Activated CD4-positive, alpha-beta T cell treated with anti-CD3 and anti-CD28 coated beads for 4 hours (primary cell): ENCODE data around the gene NOB1.
"Not testable (repeated sequence)": the region's sequence is repeated elsewhere in the genome, so short reads cannot be mapped to it uniquely, and the experiment has no call there.

Source experiments
- DNase-seq, 2 donors: peaks; one replicate each; pipeline ENCODE4 v3.0.0-alpha.2; 2020

NOB1 gene

GRCh38 chr16:69757375-69757774 lies 2.6 kb upstream of the NOB1 start:
- not testable (repeated sequence) for DNase-seq

- no peak for DNase-seq
Observed at GRCh38 chr16:69756705-69757104, 2.0 kb upstream of the NOB1 start.

- no peak for DNase-seq
Observed at GRCh38 chr16:69754143-69754468, 620 bp downstream of the NOB1 start.

- DNase-seq, result no peak
Observed at GRCh38 chr16:69748694-69749345, 5.9 kb downstream of the NOB1 start.

GRCh38 chr16:69747115-69747514 lies 7.6 kb downstream of the NOB1 start:
- DNase-seq, result no peak

- no peak for DNase-seq
Observed at GRCh38 chr16:69745959-69746358, 8.8 kb downstream of the NOB1 start.

- DNase-seq, result no peak
Observed at GRCh38 chr16:69745232-69745612, 9.5 kb downstream of the NOB1 start.

- no peak for DNase-seq
Observed at GRCh38 chr16:69744363-69745231, 10.1 kb downstream of the NOB1 start.

GRCh38 chr16:69741951-69742904 lies 12.5 kb downstream of the NOB1 start:
- no peak for DNase-seq

- DNase-seq, result no peak
Observed at GRCh38 chr16:69741519-69741918, 13.2 kb downstream of the NOB1 start.

GRCh38 chr16:69732101-69732500 lies 22.6 kb downstream of the NOB1 start:
- DNase-seq, result no peak

GRCh38 chr16:69731280-69731679 lies 23.4 kb downstream of the NOB1 start:
- not testable (repeated sequence) for DNase-seq

- not testable (repeated sequence) for DNase-seq
Observed at GRCh38 chr16:69729030-69729429, 25.7 kb downstream of the NOB1 start.

- no peak for DNase-seq
Observed at GRCh38 chr16:69727916-69728270, 26.8 kb downstream of the NOB1 start.

GRCh38 chr16:69726313-69727060 lies 28.2 kb downstream of the NOB1 start, which contains the start of gene NQO1:
Gene NQO1 (minus strand): TSS chr16:69726560. CDS start chr16:69726439, 121 bp downstream.
- peak; percentile 77 to 79 for DNase-seq

GRCh38 chr16:69725480-69726312 lies 29.0 kb downstream of the NOB1 start:
- no peak for DNase-seq

GRCh38 chr16:69724981-69725479 lies 29.7 kb downstream of the NOB1 start:
- DNase-seq, result no peak

GRCh38 chr16:69724414-69724873 lies 30.3 kb downstream of the NOB1 start:
- no peak for DNase-seq

- DNase-seq, result no peak
Observed at GRCh38 chr16:69721441-69721957, 33.2 kb downstream of the NOB1 start.

- no peak for DNase-seq
Observed at GRCh38 chr16:69720822-69721430, 33.8 kb downstream of the NOB1 start.
